Activated naive CD4-positive, alpha-beta T cell treated with anti-CD3 and anti-CD28 coated beads, Interleukin-2, amount 10 ng/mL, durations not matched to agents 7 days and 5 days (primary cell): ENCODE measurements around the gene TNXB.
A peak's percentile ranks its signal among the peaks of the same experiment; 100 is the strongest.
"Not testable (repeated sequence)": the region's sequence is repeated elsewhere in the genome, so short reads cannot be mapped to it uniquely, and the experiment has no call there.

ENCODE experiments used
- CTCF ChIA-PET: fragments of 350-600 bp; sonication (Branson Sonifier 250); formaldehyde crosslinking; loops from one replicate; lab custom pipeline; 2021; ENCODE audit warnings: antibody characterized with exemption; lab: Charles Lee
- DNase-seq: peaks from one replicate; pipeline ENCODE4 v3.0.0-alpha.2; 2020
- H3K27ac Mint-ChIP-seq: one replicate; pipeline ENCODE4 v1.8.0; 2021; ENCODE audit warnings: mild to moderate bottlenecking, moderate library complexity, mixed read lengths
- H3K27me3 Mint-ChIP-seq: one replicate; pipeline ENCODE4 v1.8.0; 2021; ENCODE audit warnings: mild to moderate bottlenecking, mixed read lengths
- H3K36me3 Mint-ChIP-seq: one replicate; pipeline ENCODE4 v1.8.0; 2021; ENCODE audit warnings: mixed read lengths
- H3K4me1 Mint-ChIP-seq: one replicate; pipeline ENCODE4 v1.8.0; 2021; ENCODE audit warnings: mixed read lengths
- H3K4me3 Mint-ChIP-seq: one replicate; pipeline ENCODE4 v1.8.0; 2021; ENCODE audit warnings: mild to moderate bottlenecking, moderate library complexity, mixed read lengths
- H3K9me3 Mint-ChIP-seq: one replicate; pipeline ENCODE4 v1.8.0; 2021; ENCODE audit warnings: mixed read lengths

Gene TNXB

GRCh38 chr6:32064706-32065105 lies 44.4 kb downstream of the TNXB start:
- DNase-seq, result no peak
- H3K27me3 Mint-ChIP-seq, result peaks cover 8% of the 10 kb centered on the region
- no peaks in the 10 kb centered on the region for H3K9me3 Mint-ChIP-seq
- no peak overlapping the region for H3K4me3 Mint-ChIP-seq
- CTCF ChIA-PET, result interaction anchor here (0.7 kb wide), 1 partner anchor 176 kb away, joined by 3 read pairs; no protein-coding TSS in a partner anchor
- no peaks in the 10 kb centered on the region for H3K4me1 Mint-ChIP-seq
- H3K36me3 Mint-ChIP-seq, result no peaks in the 10 kb centered on the region
- H3K27ac Mint-ChIP-seq, result no peak overlapping the region

GRCh38 chr6:32060966-32061655 lies 48.0 kb downstream of the TNXB start:
- Mint-ChIP-seq H3K9me3 (no peaks in the 10 kb centered on the region), H3K4me1 (no peaks in the 10 kb centered on the region), H3K4me3 (no peak overlapping the region), H3K36me3 (no peaks in the 10 kb centered on the region), H3K27me3 (no peaks in the 10 kb centered on the region), H3K27ac (no peak overlapping the region)
- DNase-seq, result no peak
- CTCF ChIA-PET, result no interaction called here

- DNase-seq, result no peak
These were observed 50.6 kb downstream of the TNXB start for GRCh38 chr6:32058511-32058963.

DNA sequence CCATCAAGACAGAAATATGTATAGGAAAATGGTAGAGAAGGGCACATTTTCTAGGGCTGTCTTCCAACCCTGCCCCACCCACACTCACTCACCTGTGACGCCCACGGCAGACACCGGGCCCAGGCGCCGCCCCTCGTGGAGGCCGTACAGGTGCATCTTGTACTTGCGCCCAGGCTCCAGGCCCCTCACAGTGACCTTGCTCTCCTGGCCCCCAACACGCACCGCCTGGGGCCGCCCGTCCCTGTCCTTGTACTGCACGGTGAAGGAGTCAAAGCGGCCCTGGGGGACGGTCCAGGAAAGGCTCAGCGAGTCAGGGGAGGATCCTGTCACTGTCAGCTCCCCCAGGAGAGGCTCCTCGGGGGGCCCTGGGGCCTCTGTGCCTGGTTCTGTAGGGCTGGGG lies 51.2 kb downstream of the TNXB start:
- no peaks in the 10 kb centered on the region for H3K9me3 Mint-ChIP-seq
- no peak for DNase-seq
- H3K4me3 Mint-ChIP-seq, result no peak overlapping the region
- H3K36me3 Mint-ChIP-seq, result no peaks in the 10 kb centered on the region
- H3K27me3 Mint-ChIP-seq, result no peaks in the 10 kb centered on the region
- H3K27ac Mint-ChIP-seq, result no peak overlapping the region
- CTCF ChIA-PET, result no interaction called here
- H3K4me1 Mint-ChIP-seq, result no peaks in the 10 kb centered on the region

More at GRCh38 chr6:32058511-32058963, 50.6 kb downstream of the TNXB start:
- no peaks in the 10 kb centered on the region for H3K36me3 Mint-ChIP-seq
- H3K4me3 Mint-ChIP-seq, result no peak overlapping the region
- CTCF ChIA-PET, result no interaction called here
- no peaks in the 10 kb centered on the region for H3K27me3 Mint-ChIP-seq
- H3K27ac Mint-ChIP-seq, result no peak overlapping the region
- no peaks in the 10 kb centered on the region for H3K4me1 Mint-ChIP-seq
- H3K9me3 Mint-ChIP-seq, result no peaks in the 10 kb centered on the region

DNA sequence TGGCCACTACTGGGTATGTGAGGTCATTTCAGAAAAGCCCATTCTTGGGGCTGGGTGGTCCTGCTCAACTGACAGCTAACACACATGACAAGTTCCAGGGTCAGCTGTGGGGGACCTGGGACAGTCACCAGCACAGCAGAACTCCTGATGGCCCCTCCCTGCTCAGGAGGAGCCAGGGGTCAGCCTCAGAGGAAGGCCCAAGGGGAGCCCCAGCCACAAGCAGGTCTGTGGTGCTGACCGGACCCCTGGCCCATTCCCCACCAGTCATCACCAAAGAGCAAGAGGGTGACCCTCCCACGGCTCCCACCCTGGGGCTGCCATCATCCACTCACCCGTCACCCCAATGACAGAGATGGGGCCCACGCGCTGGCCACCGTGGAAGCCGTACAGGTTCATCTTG lies 52.9 kb downstream of the TNXB start:
- DNase-seq, result no peak
- H3K4me3 Mint-ChIP-seq, result no peak overlapping the region
- H3K27me3 Mint-ChIP-seq, result no peaks in the 10 kb centered on the region
- no peak overlapping the region for H3K27ac Mint-ChIP-seq
- H3K9me3 Mint-ChIP-seq, result no peaks in the 10 kb centered on the region
- CTCF ChIA-PET, result no interaction called here
- H3K4me1 Mint-ChIP-seq, result no peaks in the 10 kb centered on the region
- H3K36me3 Mint-ChIP-seq, result no peaks in the 10 kb centered on the region

- H3K9me3 Mint-ChIP-seq, H3K27me3 Mint-ChIP-seq, H3K27ac Mint-ChIP-seq, CTCF ChIA-PET, H3K36me3 Mint-ChIP-seq, H3K4me1 Mint-ChIP-seq, H3K4me3 Mint-ChIP-seq, DNase-seq: not testable (repeated sequence)
These were observed 53.4 kb downstream of the TNXB start for GRCh38 chr6:32055756-32056155.

GRCh38 chr6:32053314-32053713 lies 55.8 kb downstream of the TNXB start:
- H3K4me1 Mint-ChIP-seq, H3K36me3 Mint-ChIP-seq, H3K27me3 Mint-ChIP-seq, DNase-seq, H3K27ac Mint-ChIP-seq, H3K9me3 Mint-ChIP-seq, H3K4me3 Mint-ChIP-seq, CTCF ChIA-PET: not testable (repeated sequence)

DNA sequence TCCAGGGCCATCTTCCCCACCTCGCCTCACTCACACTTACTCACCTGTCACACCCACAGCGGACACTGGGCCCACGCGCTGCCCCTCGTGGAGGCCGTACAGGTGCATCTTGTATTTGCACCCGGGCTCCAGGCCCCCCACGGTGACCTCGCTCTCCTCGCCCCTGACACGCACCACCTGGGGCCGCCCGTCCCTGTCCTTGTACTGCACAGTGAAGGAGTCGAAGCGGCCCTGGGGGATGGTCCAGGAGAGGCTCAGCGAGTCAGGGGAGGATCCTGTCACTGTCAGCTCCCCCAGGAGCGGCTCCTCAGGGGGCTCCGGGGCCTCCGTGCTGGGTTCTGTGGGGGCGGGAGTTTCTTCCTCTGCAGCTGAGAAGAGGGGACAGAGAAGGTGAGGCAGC lies 56.5 kb downstream of the TNXB start:
- H3K36me3 Mint-ChIP-seq, DNase-seq, H3K27ac Mint-ChIP-seq, H3K4me1 Mint-ChIP-seq, H3K4me3 Mint-ChIP-seq, H3K9me3 Mint-ChIP-seq: not testable (repeated sequence)
- CTCF ChIA-PET, result interaction anchor here (0.6 kb wide), 1 partner anchor 744 kb away, joined by 3 read pairs; no protein-coding TSS in a partner anchor
- H3K27me3 Mint-ChIP-seq, result peaks cover 15% of the 10 kb centered on the region

GRCh38 chr6:32050562-32050961 lies 58.6 kb downstream of the TNXB start:
- Mint-ChIP-seq H3K9me3 (no peaks in the 10 kb centered on the region), H3K4me1 (peaks cover 2% of the 10 kb centered on the region), H3K4me3 (no peak overlapping the region), H3K36me3 (no peaks in the 10 kb centered on the region), H3K27ac (peak overlapping the region; percentile 13), H3K27me3 (peaks cover 17% of the 10 kb centered on the region)
- no peak for DNase-seq
- CTCF ChIA-PET, result no interaction called here

- DNase-seq, H3K27ac Mint-ChIP-seq, H3K4me1 Mint-ChIP-seq, H3K4me3 Mint-ChIP-seq, H3K9me3 Mint-ChIP-seq, H3K36me3 Mint-ChIP-seq, CTCF ChIA-PET: not testable (repeated sequence)
- H3K27me3 Mint-ChIP-seq, result peaks cover 17% of the 10 kb centered on the region
These were observed 59.4 kb downstream of the TNXB start for GRCh38 chr6:32049736-32050135.

GRCh38 chr6:32049149-32049548 lies 60.0 kb downstream of the TNXB start:
- CTCF ChIA-PET, result interaction anchor here (0.9 to 1.4 kb wide), 2 partner anchors 36 to 737 kb away, joined by 3 to 5 read pairs; no protein-coding TSS in a partner anchor
- H3K27me3 Mint-ChIP-seq, result peaks cover 17% of the 10 kb centered on the region
- not testable (repeated sequence) for H3K36me3 Mint-ChIP-seq, H3K9me3 Mint-ChIP-seq, DNase-seq, H3K4me1 Mint-ChIP-seq, H3K4me3 Mint-ChIP-seq, H3K27ac Mint-ChIP-seq

- CTCF ChIA-PET, result interaction anchor here (0.9 to 1.4 kb wide), 2 partner anchors 37 to 738 kb away, joined by 3 to 5 read pairs; no protein-coding TSS in a partner anchor
- Mint-ChIP-seq H3K4me1 (peaks cover 2% of the 10 kb centered on the region), H3K36me3 (no peaks in the 10 kb centered on the region), H3K9me3 (no peaks in the 10 kb centered on the region), H3K4me3 (no peak overlapping the region), H3K27me3 (peaks cover 17% of the 10 kb centered on the region), H3K27ac (no peak overlapping the region)
- peak; percentile 73 for DNase-seq
These were observed 61.0 kb downstream of the TNXB start for GRCh38 chr6:32047855-32048766.

DNA sequence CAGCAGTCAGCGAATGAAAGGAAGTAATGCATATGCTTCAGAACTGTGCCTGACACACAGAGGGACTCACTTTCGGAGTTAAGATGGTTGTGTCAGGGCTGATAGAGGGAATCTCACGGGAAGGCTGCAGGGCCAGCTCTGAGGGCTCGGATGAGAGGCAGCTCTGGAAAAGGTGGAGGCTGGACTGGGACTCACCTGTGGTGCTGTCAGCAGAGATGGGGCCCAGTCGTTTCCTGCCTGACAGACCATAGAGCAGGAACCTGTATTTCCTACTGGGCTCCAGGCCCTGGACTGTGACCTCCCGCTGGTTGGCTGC lies 61.6 kb downstream of the TNXB start:
- no peaks in the 10 kb centered on the region for H3K9me3 Mint-ChIP-seq
- CTCF ChIA-PET, result interaction anchor here (1.4 kb wide), 1 partner anchor 738 kb away, joined by 5 read pairs; no protein-coding TSS in a partner anchor
- H3K4me3 Mint-ChIP-seq, result no peak overlapping the region
- H3K36me3 Mint-ChIP-seq, result no peaks in the 10 kb centered on the region
- H3K27ac Mint-ChIP-seq, result no peak overlapping the region
- H3K27me3 Mint-ChIP-seq, result peaks cover 17% of the 10 kb centered on the region
- peaks cover 2% of the 10 kb centered on the region for H3K4me1 Mint-ChIP-seq
- no peak for DNase-seq

DNA sequence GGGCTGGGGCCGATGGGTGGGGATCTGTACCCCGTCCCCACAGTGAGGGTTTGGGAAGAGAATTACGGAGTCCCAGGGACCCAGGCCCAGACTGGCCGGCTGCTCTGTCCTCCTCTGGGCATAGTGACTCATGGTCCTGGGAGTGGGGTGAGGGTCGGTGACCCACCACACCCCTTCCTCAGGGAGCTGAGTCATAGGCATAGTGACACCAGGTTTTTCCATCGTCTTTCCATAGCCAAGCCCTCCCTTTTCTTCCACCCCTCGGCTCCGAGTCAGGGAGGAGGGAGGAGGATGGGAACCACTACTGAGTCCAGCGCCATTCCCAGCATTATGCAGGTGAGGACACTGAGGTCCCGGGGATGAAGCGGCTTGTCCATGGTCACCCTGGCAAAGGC lies 62.1 kb downstream of the TNXB start:
- Mint-ChIP-seq H3K27ac (no peak overlapping the region), H3K27me3 (peaks cover 17% of the 10 kb centered on the region), H3K4me3 (no peak overlapping the region), H3K4me1 (peaks cover 2% of the 10 kb centered on the region), H3K9me3 (no peaks in the 10 kb centered on the region), H3K36me3 (no peaks in the 10 kb centered on the region)
- CTCF ChIA-PET, result no interaction called here
- no peak for DNase-seq
